GM12864 (cell line): ENCODE measurements around the gene PAQR3.

Experiments
- DNase-seq: peaks from one replicate; pipeline ENCODE4 v3.0.0-alpha.2; 2011; ENCODE audit warnings: low read depth
- H3K4me3 ChIP-seq: 2 replicates; pipeline ENCODE4 v1.5.1; 2011; ENCODE audit warnings: mild to moderate bottlenecking, low read depth, low read length, control low read depth
- CTCF ChIP-seq: IDR thresholded peaks from 2 replicates; pipeline ENCODE4 v1.5.1; 2011; ENCODE audit warnings: low read depth, mild to moderate bottlenecking, moderate library complexity, low read length, control low read depth, inconsistent platforms; ENCODE audit errors: missing control alignments

PAQR3 gene

DNA sequence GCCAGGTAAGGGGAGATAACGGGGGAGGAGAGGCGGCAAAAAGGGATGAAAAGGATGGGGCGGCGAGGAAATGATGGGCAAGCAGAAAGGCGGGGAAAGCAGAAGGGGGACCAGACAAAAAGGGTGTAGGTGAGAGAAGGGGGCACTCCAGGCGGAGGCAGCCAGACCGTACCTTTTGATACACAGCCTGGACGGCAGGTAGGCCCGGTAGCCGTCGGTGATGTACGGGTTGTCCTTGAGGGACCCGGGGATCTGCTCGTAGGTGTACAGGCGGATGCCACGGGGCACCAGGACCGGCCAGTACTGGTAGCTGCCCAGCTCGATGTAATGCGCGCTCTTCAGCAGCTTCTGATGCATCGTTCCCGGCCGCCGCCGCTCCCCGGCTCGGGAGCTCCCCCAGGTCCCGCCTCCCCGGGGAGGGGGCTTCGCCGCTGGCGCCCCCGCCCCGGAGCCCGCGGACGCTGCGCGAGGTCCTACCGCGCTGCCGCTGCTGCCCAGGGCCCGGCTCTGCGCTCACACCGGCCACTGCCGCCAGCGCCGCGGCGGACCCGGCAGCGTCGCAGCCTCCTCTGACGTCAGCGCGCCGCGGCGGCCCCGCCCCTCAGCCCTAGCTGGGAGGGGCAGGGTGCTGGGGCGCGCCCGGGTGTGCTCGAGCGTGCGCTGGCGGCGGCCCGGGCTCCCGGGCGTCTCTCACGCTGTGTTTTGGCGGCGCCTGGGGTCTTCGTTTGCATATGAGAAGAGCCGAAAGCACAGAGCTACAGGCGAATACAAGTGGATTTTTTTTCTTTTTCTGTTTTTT lies at the start of gene PAQR3:
Gene PAQR3 (minus strand): TSS at position 571 of the 799 bp plus-strand sequence. CDS start 214 bp downstream, at position 357.
- peak within 1 kb of the TSS; percentile 86 for H3K4me3 ChIP-seq
- peak; percentile 26 for DNase-seq
- TF ChIP-seq CTCF, result no peak

- DNase-seq, result no peak
These were observed 48.4 kb upstream of the PAQR3 start for GRCh38 chr4:78987683-78988082.

GRCh38 chr4:78984593-78984992 lies 45.4 kb upstream of the PAQR3 start:
- no peak for TF ChIP-seq CTCF
- H3K4me3 ChIP-seq, result no peak overlapping the region
- no peak for DNase-seq

More at GRCh38 chr4:78987683-78988082, 48.4 kb upstream of the PAQR3 start:
- no peak overlapping the region for H3K4me3 ChIP-seq
- TF ChIP-seq CTCF, result no peak

DNA sequence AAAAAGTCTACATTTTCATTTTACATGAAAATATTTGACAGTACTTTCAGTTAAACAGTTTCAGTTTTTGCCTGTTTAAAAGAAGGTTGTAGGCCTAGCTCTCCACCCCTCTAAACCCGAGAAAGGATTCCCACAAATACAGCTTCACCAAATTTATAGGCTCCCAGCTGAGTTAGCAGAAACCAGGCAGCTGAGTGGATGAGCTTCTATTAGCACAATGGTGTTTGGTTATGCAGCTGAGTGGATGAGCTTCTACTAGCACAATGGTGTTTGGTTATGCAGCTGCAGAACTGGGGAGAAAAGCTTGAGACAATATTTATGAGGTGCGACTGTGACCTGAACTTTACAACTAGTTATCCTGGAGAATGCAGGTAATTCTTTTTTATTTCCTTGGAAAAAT lies 36.6 kb upstream of the PAQR3 start:
- TF ChIP-seq CTCF, result no peak
- DNase-seq, result no peak
- no peak overlapping the region for H3K4me3 ChIP-seq

DNA sequence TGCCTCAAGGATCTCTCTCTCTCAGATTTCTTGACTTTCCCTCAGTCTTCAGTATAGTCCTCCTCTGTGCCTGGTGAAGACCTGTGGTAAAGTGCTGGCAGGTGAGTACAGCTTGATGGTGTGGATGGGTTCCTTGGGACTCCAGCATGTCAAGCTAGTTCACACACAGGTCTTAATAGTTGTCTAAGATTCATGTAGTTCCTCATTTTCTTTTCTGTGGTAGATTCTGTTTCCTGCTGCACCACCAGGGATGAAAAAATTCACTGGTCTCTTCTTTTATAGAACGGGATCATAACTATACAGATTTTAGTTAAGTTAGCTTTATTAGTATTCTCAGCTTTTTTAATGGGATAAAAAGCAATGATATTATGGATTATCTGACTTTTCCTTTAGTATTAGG lies 32.5 kb upstream of the PAQR3 start:
- TF ChIP-seq CTCF, result no peak
- H3K4me3 ChIP-seq, result no peak overlapping the region
- DNase-seq, result no peak

DNA sequence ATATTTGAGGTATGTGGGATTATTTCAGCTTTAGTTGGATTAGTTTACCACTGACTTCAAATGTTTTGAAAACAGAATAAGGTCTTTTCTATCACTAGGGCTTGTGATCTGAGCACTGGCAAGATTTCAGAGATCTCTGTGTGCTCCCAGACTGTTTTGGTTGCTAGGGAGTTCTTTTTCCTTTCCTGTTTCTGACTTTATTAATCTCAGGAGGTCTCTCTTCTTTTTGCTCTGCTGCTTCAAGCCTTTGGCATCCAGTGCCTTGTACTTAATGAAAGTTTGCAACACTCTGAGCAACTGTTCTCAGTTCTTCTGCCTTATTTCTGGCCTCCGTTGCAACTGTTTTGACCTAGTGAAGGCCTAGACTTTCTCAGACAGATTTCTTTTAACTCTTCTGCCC lies 32.1 kb upstream of the PAQR3 start:
- DNase-seq, result no peak
- TF ChIP-seq CTCF, result no peak
- H3K4me3 ChIP-seq, result no peak overlapping the region

DNA sequence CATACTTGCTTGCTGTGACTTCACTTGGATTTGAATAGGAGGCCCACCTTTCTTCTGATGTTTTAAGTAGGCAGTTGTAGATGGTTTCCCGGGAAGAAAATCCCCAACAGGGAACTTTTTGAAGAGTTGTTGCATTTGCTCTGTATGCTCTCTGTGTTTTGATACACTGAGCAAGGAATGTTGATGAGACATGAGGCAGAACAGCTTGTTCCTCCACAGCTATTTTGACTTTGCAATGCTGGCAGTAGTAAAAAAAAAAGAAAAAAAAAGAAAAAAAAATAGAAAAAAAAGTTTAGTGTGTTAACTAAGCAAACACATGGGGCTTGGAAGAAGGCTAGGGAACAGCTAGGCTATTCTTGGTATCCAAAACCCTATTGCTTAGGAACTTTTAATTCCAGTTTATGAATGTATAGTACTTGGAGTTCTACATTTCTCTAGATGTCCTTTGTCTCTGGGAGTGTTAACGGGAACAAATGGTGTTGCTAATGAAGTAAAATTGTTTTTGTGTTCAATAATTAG lies 23.4 kb upstream of the PAQR3 start:
- TF ChIP-seq CTCF, result no peak
- no peak overlapping the region for H3K4me3 ChIP-seq
- no peak for DNase-seq
